Activated CD8-positive, alpha-beta memory T cell treated with anti-CD3 and anti-CD28 coated beads for 24 hours (primary cell): ENCODE measurements around the gene UGT2A3.

Experiments
- DNase-seq: peaks from one replicate; pipeline ENCODE4 v3.0.0-alpha.2; 2020

The UGT2A3 gene

GRCh38 chr4:68909385-68909784 is 42.2 kb downstream of the UGT2A3 start:
- DNase-seq, result no peak

DNA sequence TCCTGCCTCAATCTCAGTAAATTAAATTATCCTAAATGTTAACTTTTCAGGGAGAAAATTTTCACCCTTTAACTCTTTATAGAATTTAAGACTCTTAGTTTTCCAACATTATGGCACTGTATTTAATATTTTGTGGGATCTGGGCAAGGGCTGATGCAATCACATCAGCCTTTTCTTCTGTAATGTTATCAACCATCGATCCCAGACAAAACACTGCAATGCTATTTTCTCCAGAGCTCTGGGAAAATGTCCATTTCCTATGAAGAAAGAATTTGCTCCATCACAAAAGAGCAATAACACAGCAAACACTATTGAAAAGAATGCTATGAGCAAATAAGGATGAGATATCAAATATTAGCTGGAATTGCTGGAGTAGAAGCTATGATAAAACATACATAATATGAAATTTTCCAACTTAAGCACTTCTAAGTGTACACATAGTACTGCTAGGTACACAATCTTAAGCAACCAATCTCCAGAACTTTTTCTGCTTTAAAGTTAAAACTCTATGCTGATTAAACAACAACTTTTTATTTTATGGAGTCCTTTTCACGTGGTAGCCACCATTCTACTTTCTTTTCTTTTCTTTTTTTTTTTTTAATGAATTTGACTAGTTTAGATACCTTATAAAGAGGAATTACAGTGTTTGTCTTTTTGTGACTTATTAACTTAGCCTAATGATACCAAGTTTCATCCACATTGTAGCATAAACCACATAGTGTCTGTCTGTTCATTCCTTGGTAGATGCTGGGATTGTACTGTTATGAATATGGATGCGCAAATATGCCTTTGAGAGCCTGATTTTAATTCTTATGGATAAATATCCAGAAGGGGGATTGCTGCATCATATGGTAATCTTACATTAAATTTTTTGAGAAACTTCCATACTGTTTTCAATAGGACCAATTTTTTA is 43.6 kb downstream of the UGT2A3 start:
- DNase-seq, result no peak

DNA sequence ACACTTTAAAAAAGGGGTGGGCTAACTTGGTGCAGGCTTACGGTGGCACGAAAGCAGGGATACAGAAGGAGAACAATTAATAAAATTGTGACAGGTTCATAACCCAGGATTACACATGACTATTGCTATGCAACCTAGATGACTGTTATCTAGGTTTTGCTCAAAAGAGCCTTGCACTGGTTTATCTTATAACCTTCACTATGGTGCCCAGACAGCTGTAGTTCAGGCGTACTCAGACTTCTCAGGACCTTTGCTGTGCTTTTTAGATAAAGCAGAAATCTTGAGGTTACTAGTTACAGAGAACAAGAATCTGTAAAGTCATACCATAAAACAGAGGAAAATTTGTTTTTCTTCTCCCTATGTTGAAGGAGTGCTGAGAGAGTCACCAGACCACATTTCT is 44.4 kb downstream of the UGT2A3 start:
- DNase-seq, result no peak

GRCh38 chr4:68906780-68907137 is 44.8 kb downstream of the UGT2A3 start:
- no peak for DNase-seq

DNA sequence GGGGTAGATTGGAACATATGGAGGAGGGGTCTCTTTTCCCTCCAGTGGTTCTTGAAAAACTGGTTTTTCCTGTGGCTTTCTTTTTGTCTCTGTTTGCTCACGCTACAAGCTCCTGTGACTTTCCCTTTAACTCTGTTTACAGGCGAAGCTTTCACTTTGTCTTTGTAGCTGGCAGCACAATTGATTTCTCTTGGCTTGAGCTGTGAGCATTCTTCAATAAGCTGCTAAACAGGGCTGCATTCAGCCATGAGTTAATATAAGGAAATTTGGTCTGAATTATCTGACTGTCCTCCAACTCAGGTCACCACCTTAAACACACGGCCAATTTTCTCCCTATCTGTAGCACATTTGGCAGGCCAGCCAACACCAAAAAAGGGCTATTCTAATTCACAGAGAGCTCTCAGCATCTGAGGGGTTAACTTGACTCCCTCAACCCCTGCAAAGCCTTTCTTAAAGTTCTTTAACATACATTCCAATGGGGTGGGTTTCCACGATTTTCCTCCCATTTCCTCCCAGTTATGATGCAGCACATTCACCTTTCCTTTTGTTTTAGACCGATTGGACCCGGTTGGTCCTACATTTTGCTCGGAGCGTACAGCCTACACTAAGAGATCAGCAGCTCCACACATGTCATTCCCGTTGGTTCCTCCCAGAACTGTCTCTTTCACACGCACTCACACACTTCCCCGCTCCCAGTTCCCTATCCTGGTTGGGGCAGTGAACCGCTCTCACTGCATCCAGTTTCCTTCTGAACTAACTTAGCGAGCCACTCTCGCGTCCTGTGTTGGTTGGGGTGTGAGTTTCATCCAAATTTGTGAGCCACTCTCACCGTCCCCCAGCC is 45.4 kb downstream of the UGT2A3 start:
- no peak for DNase-seq

DNA sequence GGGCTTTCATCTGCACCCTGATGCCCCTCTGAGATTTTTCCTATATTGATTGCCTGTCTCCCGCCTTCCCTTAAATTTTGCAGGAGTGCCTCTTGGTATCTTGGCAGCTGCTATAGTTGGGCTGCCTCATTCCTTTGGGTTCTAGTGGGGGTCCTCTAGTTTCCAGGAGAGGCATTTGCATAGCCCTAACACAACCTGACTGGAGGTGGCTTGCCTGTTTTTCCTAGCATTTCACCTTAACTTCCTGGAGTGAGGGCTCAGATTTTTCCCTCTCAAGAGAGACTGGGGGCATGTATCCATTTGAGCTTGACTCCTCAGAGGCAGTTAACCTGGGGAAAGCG is 46.0 kb downstream of the UGT2A3 start:
- no peak for DNase-seq

GRCh38 chr4:68904786-68905185 is 46.8 kb downstream of the UGT2A3 start:
- no peak for DNase-seq

- no peak for DNase-seq
These were observed 54.9 kb downstream of the UGT2A3 start for GRCh38 chr4:68896749-68897148.

GRCh38 chr4:68895561-68896198 is 55.9 kb downstream of the UGT2A3 start:
- DNase-seq, result no peak

DNA sequence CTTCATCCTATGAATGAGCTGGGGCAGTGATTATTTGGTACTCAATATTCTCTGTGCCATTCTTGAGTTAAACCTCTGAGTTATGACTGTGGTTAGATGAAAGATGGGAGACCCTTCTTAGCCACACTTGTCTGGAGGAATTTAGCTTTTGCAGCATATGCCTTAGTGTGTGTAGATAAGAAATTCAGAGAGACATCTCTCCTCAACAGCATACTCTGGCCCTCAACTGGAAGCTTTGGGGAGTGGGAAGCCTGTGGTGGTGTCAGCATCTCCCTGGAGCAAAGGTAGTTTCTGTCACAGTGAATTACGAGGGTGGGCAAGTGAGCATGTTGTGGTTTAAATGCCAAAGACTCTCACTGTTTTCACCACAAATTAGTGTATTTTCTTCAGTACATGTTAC is 58.7 kb downstream of the UGT2A3 start:
- no peak for DNase-seq

DNA sequence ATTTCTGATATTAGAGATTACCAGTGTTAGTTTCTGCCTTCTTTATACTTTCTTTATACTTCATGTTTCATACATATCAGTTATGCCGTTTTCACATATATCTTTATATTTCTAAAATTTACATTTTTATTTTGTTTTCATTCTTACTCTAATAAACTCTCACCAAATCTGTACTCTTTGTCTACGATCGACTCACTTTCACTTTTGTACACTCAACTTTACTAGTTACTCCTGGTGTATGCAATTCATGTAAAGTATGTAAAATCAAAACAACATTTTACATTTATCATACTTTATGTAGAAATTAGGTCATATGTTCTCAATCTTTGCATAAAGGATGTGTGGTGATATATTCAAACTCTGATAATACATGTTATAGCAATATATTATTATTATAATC is 59.9 kb downstream of the UGT2A3 start:
- no peak for DNase-seq

- DNase-seq, result no peak
These were observed 66.1 kb downstream of the UGT2A3 start for GRCh38 chr4:68885545-68885944.

DNA sequence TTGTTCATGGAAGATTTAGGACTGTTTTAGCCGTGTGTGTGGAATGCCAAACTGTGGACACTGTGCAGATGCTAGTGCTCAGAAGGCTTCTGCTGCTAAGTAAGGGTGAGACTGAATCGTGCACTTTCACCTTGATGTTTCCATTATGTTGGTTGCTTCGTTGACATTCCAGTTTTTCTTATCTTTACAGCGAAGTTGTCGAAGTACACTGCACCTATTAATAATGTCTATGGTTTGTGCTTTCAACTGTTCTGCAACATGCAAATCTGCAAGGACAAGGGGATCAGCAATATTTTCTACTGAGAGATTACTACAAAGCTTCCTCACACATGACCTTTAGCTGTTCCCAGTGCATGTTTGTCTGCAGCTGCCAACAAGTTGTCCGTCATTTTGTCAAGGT is 67.7 kb downstream of the UGT2A3 start:
- no peak for DNase-seq
